Measurements from ENCODE around the gene VSIG1. TPM values are rescaled to one million over a fixed set of nuclear protein-coding genes. Genes with fewer than 3 reads are reported as not detected.

The VSIG1 gene
- total RNA-seq, 4 donors from 2014 or later, result 0.20 to 6.2 (median 0.33) TPM; not detected in 1

DNA sequence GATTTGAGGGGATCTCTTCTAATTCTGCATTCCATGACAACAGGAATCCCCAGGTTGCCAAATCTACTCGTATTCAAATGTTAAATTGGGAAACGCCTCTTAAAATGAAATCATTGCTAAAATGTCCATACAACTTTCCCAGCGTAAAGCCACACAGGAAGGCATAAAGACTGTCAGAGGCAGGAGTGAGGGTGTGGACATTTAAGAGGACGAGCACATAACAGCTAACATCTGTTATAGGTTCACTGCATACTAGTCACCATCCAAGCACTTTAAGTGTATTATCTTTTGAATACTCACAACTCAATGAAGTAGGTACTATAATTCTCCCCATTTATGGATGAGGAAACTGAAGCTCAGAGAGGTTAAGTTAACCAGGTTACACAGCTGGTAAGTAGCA lies 82.3 kb downstream of the VSIG1 start:
- DNase-seq, result no peak
- TF ChIP-seq, protein P1, sequence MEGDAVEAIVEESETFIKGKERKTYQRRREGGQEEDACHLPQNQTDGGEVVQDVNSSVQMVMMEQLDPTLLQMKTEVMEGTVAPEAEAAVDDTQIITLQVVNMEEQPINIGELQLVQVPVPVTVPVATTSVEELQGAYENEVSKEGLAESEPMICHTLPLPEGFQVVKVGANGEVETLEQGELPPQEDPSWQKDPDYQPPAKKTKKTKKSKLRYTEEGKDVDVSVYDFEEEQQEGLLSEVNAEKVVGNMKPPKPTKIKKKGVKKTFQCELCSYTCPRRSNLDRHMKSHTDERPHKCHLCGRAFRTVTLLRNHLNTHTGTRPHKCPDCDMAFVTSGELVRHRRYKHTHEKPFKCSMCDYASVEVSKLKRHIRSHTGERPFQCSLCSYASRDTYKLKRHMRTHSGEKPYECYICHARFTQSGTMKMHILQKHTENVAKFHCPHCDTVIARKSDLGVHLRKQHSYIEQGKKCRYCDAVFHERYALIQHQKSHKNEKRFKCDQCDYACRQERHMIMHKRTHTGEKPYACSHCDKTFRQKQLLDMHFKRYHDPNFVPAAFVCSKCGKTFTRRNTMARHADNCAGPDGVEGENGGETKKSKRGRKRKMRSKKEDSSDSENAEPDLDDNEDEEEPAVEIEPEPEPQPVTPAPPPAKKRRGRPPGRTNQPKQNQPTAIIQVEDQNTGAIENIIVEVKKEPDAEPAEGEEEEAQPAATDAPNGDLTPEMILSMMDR (IDR thresholded peaks at IDR 0.05), result no peak
- no peak for TF ChIP-seq POLR2A (IDR thresholded peaks at IDR 0.05)
- WGBS, 2 donors, result 93 to 94% methylated on average over 4 of the region's 4 CpGs

More for the DNA sequence above, 82.3 kb downstream of the VSIG1 start:
- intact Hi-C loops (cut with DNase I), result no loop called here
- Histone ChIP-seq H3K4me3 (replicated peaks in 1 of 3) (no peak overlapping the region), H3K27me3 (no peaks in the 10 kb centered on the region), H3K27ac (no peak overlapping the region), H3K9me3 (no peaks in the 10 kb centered on the region), H3K4me1 (peaks cover 0 to 3% of the 10 kb centered on the region in 2 donors), H3K36me3 (no peaks in the 10 kb centered on the region)

Other genes with a start within 250 kb of the VSIG1 start
- 10 to 100 TPM; 37.9 to 55.3 (median 46.5) TPM for gene MID2, start 219.2 kb upstream of the VSIG1 start, total RNA-seq
- gene TEX13B, start 62.7 kb upstream of the VSIG1 start, total RNA-seq, result not detected
- 10 to 100 TPM; 43.6 to 45.6 (median 44.2) TPM for gene PSMD10, start 46.5 kb downstream of the VSIG1 start, total RNA-seq
- gene ATG4A, start 46.7 kb downstream of the VSIG1 start, total RNA-seq, result 10 to 100 TPM; 12.4 to 25.0 (median 18.8) TPM